ENCODE data around the gene TCF7L1.

DNA sequence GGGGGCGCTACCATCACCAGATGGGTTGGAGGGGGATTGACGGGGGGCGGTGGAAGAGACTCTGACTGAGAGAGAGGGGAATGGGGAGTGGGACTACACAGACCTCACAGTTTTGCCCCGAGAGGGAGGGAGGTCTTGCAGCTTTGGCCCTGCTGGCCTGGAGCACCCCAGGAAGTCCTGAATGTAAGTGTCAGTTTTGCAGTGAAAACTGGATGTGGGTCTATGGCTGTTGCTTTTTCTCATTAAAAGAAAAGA, 2.4 kb downstream of the TCF7L1 start:
- TF ChIP-seq, protein P1, sequence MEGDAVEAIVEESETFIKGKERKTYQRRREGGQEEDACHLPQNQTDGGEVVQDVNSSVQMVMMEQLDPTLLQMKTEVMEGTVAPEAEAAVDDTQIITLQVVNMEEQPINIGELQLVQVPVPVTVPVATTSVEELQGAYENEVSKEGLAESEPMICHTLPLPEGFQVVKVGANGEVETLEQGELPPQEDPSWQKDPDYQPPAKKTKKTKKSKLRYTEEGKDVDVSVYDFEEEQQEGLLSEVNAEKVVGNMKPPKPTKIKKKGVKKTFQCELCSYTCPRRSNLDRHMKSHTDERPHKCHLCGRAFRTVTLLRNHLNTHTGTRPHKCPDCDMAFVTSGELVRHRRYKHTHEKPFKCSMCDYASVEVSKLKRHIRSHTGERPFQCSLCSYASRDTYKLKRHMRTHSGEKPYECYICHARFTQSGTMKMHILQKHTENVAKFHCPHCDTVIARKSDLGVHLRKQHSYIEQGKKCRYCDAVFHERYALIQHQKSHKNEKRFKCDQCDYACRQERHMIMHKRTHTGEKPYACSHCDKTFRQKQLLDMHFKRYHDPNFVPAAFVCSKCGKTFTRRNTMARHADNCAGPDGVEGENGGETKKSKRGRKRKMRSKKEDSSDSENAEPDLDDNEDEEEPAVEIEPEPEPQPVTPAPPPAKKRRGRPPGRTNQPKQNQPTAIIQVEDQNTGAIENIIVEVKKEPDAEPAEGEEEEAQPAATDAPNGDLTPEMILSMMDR (IDR thresholded peaks at IDR 0.05; ENCODE audit: low read length) = no peak
- TF ChIP-seq EZH2 (IDR thresholded peaks at IDR 0.05; ENCODE audit: borderline replicate concordance, low read length) = no peak

All from OCI-LY1 (cell line).